ENCODE measurements around the gene AHCYL1.

DNA sequence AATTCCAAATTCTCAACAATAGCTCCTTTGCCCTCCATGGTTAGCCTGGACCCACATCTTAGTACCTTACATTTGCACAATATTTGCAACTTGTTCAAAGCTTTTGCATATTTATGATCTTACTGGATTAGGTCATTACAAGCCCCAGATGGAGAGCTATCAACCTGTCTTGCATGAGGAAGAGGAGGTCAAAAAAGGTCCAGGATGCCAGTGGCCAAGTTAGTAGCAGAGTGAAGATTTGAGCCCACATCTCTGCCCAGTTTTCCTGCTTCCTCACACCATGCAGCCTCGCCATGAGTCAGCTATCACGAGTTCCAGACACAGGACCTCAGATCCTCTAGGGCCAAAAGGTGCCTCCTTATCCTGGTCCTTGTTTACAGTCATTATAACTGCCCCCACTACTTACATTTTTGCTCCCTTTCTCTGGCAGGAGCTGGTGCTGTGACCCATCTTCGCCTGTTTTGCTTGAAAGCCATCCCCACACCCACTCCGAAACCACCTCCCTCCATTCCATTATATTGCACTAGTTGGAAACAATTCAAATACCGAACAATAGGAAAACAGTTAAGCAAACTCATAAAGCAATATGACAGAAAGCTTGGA is 5.0 kb upstream of the AHCYL1 start:
- TF ChIP-seq, protein P1, sequence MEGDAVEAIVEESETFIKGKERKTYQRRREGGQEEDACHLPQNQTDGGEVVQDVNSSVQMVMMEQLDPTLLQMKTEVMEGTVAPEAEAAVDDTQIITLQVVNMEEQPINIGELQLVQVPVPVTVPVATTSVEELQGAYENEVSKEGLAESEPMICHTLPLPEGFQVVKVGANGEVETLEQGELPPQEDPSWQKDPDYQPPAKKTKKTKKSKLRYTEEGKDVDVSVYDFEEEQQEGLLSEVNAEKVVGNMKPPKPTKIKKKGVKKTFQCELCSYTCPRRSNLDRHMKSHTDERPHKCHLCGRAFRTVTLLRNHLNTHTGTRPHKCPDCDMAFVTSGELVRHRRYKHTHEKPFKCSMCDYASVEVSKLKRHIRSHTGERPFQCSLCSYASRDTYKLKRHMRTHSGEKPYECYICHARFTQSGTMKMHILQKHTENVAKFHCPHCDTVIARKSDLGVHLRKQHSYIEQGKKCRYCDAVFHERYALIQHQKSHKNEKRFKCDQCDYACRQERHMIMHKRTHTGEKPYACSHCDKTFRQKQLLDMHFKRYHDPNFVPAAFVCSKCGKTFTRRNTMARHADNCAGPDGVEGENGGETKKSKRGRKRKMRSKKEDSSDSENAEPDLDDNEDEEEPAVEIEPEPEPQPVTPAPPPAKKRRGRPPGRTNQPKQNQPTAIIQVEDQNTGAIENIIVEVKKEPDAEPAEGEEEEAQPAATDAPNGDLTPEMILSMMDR (IDR thresholded peaks at IDR 0.05; ENCODE audit: poor library complexity), result no peak
- no peak for TF ChIP-seq EZH2 (IDR thresholded peaks at IDR 0.05; ENCODE audit: borderline replicate concordance)

Measured in hepatocyte (in vitro differentiated cells).